Fibroblast of peridontal ligament (primary cell): ENCODE results near the gene TMEM181.
A peak's percentile ranks its signal among the peaks of the same experiment; 100 is the strongest.
"Not testable (repeated sequence)": the region's sequence is repeated elsewhere in the genome, so short reads cannot be mapped to it uniquely, and the experiment has no call there.

Experiments used
- DNase-seq: peaks from one replicate; pipeline ENCODE4 v3.0.0-alpha.2; 2010; ENCODE audit errors: extremely low read depth

TMEM181 gene

GRCh38 chr6:158638324-158638854 is 78.5 kb downstream of the TMEM181 start:
- DNase-seq = no peak

GRCh38 chr6:158639056-158639455 is 79.2 kb downstream of the TMEM181 start:
- DNase-seq = no peak

- no peak for DNase-seq
These were observed 80.6 kb downstream of the TMEM181 start for GRCh38 chr6:158640519-158640918.

GRCh38 chr6:158642097-158642601 is 82.3 kb downstream of the TMEM181 start:
- peak; percentile 43 for DNase-seq

GRCh38 chr6:158643836-158644230 is 83.9 kb downstream of the TMEM181 start:
- DNase-seq = peak; percentile 30

GRCh38 chr6:158644231-158645063 is 84.6 kb downstream of the TMEM181 start, which contains the start of gene DYNLT1:
Gene DYNLT1, minus strand, starts transcription at chr6:158644743. Its CDS starts 35 bp downstream, at chr6:158644708.
- peak; percentile 86 for DNase-seq

- DNase-seq = no peak
These were observed 85.5 kb downstream of the TMEM181 start for GRCh38 chr6:158645064-158646022.

GRCh38 chr6:158646023-158646910 is 86.4 kb downstream of the TMEM181 start:
- no peak for DNase-seq

GRCh38 chr6:158647501-158647900 is 87.6 kb downstream of the TMEM181 start:
- DNase-seq = peak; percentile 43

- DNase-seq = peak; percentile 95
These were observed 88.8 kb downstream of the TMEM181 start for GRCh38 chr6:158648682-158649131.

- DNase-seq = peak; percentile 83
These were observed 89.6 kb downstream of the TMEM181 start, which contains the start of gene SYTL3 for GRCh38 chr6:158649289-158650143. Gene SYTL3, plus strand, starts transcription at chr6:158650054. Its CDS starts 13,215 bp downstream, at chr6:158663269.

GRCh38 chr6:158651981-158652737 is 92.3 kb downstream of the TMEM181 start:
- DNase-seq = not testable (repeated sequence)

GRCh38 chr6:158653577-158654354 is 93.9 kb downstream of the TMEM181 start:
- peak; percentile 22 for DNase-seq

- DNase-seq = peak; percentile 71
These were observed 94.6 kb downstream of the TMEM181 start for GRCh38 chr6:158654498-158654897.

- DNase-seq = peak; percentile 23
These were observed 95.1 kb downstream of the TMEM181 start for GRCh38 chr6:158654960-158655489.

- no peak for DNase-seq
These were observed 95.9 kb downstream of the TMEM181 start for GRCh38 chr6:158655569-158656450.

- DNase-seq = peak; percentile 65
These were observed 97.1 kb downstream of the TMEM181 start for GRCh38 chr6:158656986-158657385.
